Suppressor macrophage (primary cell): ENCODE measurements around the gene TMX2.
"Not testable (repeated sequence)": the region's sequence is repeated elsewhere in the genome, so short reads cannot be mapped to it uniquely, and the experiment has no call there.

Source experiments
- DNase-seq, 4 experiments: peaks; one replicate each; pipeline ENCODE4 v3.0.0-alpha.2; 2020 to 2022
- total RNA-seq, 17 experiments: gene quantifications; one replicate each; lab custom pipeline; 2026; ENCODE audit warnings: mixed read lengths in 6 of 17, inconsistent platforms in 3 of 17; lab: John Stamatoyannopoulos, UW

The TMX2 gene
- total RNA-seq: 47.3 to 88.6 (median 66.4) reads per million in 17 experiments

GRCh38 chr11:57712256-57713150 lies at the start of gene TMX2:
TSS of gene TMX2 (plus strand) at chr11:57712593. CDS start at chr11:57712619, 26 bp downstream.
- peak; percentile 95 to 99 (median 96) for DNase-seq

- DNase-seq: peak in 1 of 4 experiments; percentile 6
Measured at GRCh38 chr11:57662893-57663292, 49.5 kb upstream of the TMX2 start.

- DNase-seq: no peak
Measured at GRCh38 chr11:57663975-57664374, 48.4 kb upstream of the TMX2 start.

GRCh38 chr11:57667117-57667735 lies 45.2 kb upstream of the TMX2 start:
- DNase-seq: peak; percentile 96 to 100 (median 98)

GRCh38 chr11:57667736-57668433 lies 44.5 kb upstream of the TMX2 start, which contains the start of gene ZDHHC5:
TSS of gene ZDHHC5 (plus strand) at chr11:57668114. CDS start at chr11:57673091, 4,977 bp downstream.
- DNase-seq: peak; percentile 99 to 100 (median 99)

- DNase-seq: peak; percentile 55 to 70 (median 64)
Measured at GRCh38 chr11:57668434-57668782, 44.0 kb upstream of the TMX2 start.

- DNase-seq: no peak
Measured at GRCh38 chr11:57674251-57674650, 38.1 kb upstream of the TMX2 start.

GRCh38 chr11:57675176-57675941 lies 37.0 kb upstream of the TMX2 start:
- DNase-seq: no peak

GRCh38 chr11:57679396-57679795 lies 33.0 kb upstream of the TMX2 start:
- DNase-seq: no peak

- peak in 1 of 4 experiments; percentile 16 for DNase-seq
Measured at GRCh38 chr11:57680552-57680874, 31.9 kb upstream of the TMX2 start.

- no peak for DNase-seq
Measured at GRCh38 chr11:57681168-57681567, 31.2 kb upstream of the TMX2 start.

GRCh38 chr11:57690474-57690873 lies 21.9 kb upstream of the TMX2 start:
- DNase-seq: not testable (repeated sequence)

GRCh38 chr11:57698843-57699365 lies 13.5 kb upstream of the TMX2 start:
- no peak for DNase-seq

GRCh38 chr11:57699813-57700212 lies 12.6 kb upstream of the TMX2 start:
- DNase-seq: no peak

- no peak for DNase-seq
Measured at GRCh38 chr11:57700425-57700824, 12.0 kb upstream of the TMX2 start.

- no peak for DNase-seq
Measured at GRCh38 chr11:57703341-57703740, 9.1 kb upstream of the TMX2 start.

GRCh38 chr11:57704932-57705331 lies 7.5 kb upstream of the TMX2 start:
- no peak for DNase-seq

- not testable (repeated sequence) for DNase-seq
Measured at GRCh38 chr11:57705432-57705831, 7.0 kb upstream of the TMX2 start.

GRCh38 chr11:57709802-57710367 lies 2.5 kb upstream of the TMX2 start:
- no peak for DNase-seq

GRCh38 chr11:57711414-57712255 lies 758 bp upstream of the TMX2 start, which contains the start of gene MED19:
TSS of gene MED19 (minus strand) at chr11:57712215. CDS start at chr11:57712179, 36 bp downstream.
- DNase-seq: peak; percentile 41 to 78 (median 72)

- DNase-seq: no peak
Measured at GRCh38 chr11:57713835-57714234, 1.4 kb downstream of the TMX2 start.
